GM21786 (cell line): ENCODE data around the gene NDUFAF8.

Experiments
- ATAC-seq: cut with Tn5 transposase; IDR thresholded peaks from one replicate; pipeline ENCODE4 v1.9.1; 2021; ENCODE audit not compliant: unreplicated experiment

NDUFAF8 gene

GRCh38 chr17:81288715-81289114 lies 49.6 kb downstream of the NDUFAF8 start:
- no peak for ATAC-seq

- ATAC-seq = no peak
These were observed 50.5 kb downstream of the NDUFAF8 start for GRCh38 chr17:81289627-81290026.

GRCh38 chr17:81290230-81290629 lies 51.1 kb downstream of the NDUFAF8 start:
- ATAC-seq = no peak
